ENCODE data around the gene RUFY4. TPM values are rescaled to one million over a fixed set of nuclear protein-coding genes. Genes with fewer than 3 reads are reported as not detected.
"Not testable (repeated sequence)": the region's sequence is repeated elsewhere in the genome, so short reads cannot be mapped to it uniquely, and the experiment has no call there.

The RUFY4 gene
- total RNA-seq: not detected in 2 replicates

- DNase-seq (ENCODE audit: low read depth, low spot score): not testable (repeated sequence)
Measured at GRCh38 chr2:218068721-218069334, at the start of gene RUFY4. Gene RUFY4, plus strand, starts transcription at chr2:218069253. Its CDS starts 1,353 bp downstream, at chr2:218070606.

DNA sequence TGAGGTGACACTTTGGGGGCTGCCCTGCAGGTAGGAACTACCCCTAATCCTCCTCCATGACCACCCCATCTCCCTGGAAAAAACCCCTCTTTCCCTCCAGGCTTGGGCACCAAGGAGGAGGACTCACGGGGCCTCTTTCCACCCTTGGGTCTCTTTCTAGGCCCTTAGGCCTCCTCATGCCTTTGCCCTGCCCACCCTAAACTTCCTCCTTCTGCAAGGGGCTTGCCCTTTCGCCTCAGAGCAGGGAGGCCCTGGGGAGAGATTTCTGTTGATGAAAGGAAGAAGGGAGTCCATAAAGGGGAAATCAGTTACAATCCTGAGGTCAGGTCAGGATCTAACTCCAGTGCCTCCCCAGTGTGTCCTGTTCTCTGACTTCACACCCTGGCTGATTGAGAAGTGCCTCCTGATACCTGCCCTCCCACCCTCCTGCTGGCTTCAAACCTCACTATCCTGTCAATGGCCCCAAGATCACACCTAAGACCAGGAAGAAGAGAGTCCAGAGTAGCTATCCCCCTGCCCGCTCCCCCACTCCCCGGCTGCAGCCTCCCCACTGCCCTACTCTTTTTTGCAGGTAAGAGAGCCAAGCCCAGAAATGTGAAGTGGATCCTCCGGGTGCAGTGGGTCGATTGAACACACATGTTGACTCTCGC lies 49.5 kb upstream of the RUFY4 start:
- DNase-seq (ENCODE audit: low read depth, low spot score): no peak

DNA sequence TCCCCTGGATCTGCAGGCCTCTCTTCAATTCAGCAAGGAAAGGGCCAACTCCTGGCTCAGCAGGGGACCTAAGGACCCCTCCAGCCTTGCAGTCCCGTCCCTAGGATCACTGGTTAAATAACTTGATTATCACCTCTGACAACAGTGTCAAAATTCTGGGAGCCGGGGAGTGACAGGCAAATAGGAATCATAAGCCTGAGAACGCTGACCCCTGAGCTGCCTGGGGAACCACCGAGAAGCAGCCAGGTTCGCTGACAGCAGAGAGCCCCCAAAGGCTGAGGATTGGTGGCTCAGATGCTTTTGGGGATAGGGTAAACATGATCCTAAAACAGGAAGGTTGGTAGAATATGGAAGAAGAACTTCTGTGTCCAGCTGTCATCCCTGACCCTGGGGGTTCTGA lies 48.8 kb upstream of the RUFY4 start:
- no peak for DNase-seq (ENCODE audit: low read depth, low spot score)

DNA sequence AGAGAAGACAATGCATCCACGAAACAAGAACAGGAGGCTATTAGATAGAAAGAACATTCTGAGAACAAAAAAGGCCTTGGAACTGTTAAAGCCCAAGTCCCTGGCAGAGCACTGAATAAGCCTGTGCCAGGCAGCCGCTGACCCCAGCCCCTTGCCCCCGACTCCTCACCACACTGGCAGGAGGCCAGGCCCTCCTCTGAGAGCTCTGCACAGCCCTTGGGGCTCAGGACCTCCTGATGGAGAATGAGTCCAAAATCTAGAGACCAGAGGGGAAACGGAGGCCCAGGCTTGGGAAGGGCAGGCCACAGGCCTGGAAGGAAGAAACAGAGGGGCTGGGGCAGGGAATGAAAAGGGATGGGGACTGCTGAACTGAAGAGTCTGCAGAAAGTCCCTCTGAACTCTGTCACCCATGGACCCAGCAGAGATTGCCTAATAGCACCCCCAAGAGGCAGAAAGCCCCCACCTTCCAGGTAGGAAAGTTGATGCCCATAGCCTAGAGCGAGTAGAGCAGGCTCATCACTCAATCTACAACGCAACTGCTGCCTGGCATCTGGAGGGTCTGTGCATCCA lies 48.0 kb upstream of the RUFY4 start:
- DNase-seq (ENCODE audit: low read depth, low spot score): no peak

GRCh38 chr2:218021536-218022071 lies 47.4 kb upstream of the RUFY4 start:
- no peak for DNase-seq (ENCODE audit: low read depth, low spot score)

DNA sequence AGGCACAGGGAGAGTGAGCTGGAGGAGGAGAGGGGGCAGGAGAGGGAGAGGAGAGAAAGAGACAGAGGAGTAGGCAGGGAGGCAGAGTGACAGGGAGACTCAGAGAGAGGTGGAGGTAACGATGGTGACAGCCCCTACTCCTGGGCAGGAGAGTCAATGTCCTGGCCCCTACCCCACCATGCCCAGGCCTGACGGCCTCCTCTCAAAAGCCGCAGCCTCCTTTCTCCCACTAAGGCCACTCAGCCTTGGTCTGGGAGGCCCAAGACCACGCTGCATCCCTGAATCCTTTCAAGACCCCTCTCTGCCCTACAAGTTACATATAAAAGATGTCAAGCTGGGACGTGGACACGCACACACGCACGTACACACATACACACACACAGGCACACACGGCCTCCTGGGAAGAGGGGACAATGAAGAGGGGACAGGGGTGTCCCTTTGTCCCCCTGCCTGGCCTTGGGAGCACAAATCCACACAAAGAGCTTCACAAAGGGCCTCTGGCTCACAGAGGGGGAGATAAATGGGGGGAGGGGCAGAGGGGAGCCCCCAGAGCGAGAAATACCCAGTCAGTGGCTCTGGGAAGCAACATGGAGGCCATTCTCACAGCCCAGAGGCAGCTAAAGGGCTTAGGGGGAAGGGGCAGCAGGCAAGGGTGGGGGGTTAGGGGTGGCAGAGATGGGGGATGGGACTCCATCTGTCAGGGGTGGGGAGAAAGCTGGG lies 46.8 kb upstream of the RUFY4 start:
- DNase-seq (ENCODE audit: low read depth, low spot score): no peak

GRCh38 chr2:218022851-218023530 lies 46.1 kb upstream of the RUFY4 start:
- no peak for DNase-seq (ENCODE audit: low read depth, low spot score)

DNA sequence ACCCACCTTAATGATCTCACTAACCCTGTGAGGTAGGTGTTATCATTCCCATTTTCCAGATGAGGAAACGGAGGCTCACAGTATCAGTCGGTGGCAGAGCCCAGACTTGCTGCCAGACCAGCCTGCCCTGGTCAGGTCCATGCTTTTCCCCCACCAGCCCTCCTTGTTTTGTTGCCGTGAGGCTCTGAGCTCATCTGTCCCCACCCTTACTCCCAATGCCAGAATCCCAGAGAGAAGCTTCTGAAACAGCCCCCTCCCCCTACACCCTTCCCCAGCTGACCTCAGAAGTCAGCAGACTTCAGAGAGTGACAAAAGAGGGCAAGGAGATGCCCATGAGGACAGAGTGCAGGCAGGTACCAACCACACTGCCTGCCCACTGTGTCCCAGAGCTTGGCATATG lies 45.4 kb upstream of the RUFY4 start:
- DNase-seq (ENCODE audit: low read depth, low spot score): no peak

GRCh38 chr2:218024336-218024735 lies 44.7 kb upstream of the RUFY4 start:
- no peak for DNase-seq (ENCODE audit: low read depth, low spot score)

- no peak for DNase-seq (ENCODE audit: low read depth, low spot score)
Measured at GRCh38 chr2:218024871-218025270, 44.2 kb upstream of the RUFY4 start.

DNA sequence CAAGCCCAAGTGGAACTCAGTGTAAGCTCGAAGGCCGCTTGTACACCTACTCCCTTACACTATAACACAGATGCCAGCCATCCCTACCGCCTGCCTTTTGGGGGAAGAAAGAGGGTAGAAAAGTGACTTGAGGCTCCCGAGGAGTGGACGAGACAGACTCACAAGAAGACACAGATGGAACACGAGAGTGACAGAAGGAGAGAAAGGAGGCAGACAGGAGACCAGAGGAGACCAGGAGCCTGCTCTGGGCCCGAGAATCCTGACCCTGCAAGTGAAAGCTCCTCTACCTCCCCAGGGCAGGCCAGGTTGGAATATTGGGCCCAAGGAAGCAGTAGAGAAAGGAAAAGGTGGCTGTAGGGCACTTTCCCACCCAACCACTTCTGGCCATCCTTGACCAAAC lies 42.8 kb upstream of the RUFY4 start:
- DNase-seq (ENCODE audit: low read depth, low spot score): no peak

- no peak for DNase-seq (ENCODE audit: low read depth, low spot score)
Measured at GRCh38 chr2:218026676-218027425, 42.2 kb upstream of the RUFY4 start.

DNA sequence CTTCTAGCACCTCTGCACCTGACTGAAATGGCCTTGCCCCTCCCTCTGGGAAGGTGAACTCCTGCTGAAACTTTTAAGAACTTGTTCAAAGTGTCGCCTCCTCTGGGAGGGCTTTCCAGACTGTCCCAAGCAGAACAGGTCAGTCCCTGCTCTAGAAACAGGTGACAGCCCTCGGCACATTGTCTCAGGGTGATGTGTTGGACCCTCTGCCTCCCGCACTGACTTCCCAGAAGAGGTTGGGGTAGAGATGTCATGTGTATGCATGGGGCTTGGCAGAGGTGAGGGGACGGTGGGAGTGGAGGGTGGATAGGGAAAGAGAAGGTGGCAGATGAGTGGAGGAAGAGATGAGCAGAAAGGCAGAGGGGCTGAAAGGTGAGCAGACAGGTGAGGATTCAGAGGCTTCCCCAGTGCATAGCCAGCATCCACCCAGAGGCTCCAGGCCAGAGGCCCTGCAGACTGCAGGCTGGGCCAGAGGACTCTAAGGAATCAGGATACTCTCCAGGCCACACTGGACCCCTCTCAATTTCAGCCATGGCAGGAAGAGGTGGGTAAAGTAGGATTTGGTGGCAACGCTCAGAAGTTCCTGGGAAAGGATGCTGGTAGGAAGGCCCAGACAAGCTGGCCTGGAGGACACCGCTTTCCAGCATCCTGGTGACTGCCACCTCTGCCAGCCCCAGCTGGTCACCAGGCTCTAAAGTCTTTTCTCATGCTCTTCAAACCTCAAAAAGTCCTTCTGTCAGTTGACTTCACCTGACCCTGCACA lies 41.4 kb upstream of the RUFY4 start:
- DNase-seq (ENCODE audit: low read depth, low spot score): no peak

DNA sequence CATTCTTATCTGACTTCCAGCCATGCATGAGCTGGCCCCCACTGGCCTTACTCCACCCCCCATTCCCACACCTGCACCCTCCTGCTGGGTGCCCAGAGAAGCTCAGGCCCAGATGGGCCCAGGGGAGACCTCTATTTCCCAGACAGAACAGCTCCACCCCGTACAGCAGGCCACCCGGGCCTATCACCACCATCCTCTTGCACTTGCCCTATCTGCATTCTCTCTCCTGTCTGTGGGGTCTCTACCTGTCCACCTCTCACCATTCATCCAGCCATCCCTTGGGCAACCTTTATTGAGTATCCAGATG lies 40.9 kb upstream of the RUFY4 start:
- no peak for DNase-seq (ENCODE audit: low read depth, low spot score)

GRCh38 chr2:218028562-218029348 lies 40.3 kb upstream of the RUFY4 start:
- DNase-seq (ENCODE audit: low read depth, low spot score): no peak

- DNase-seq (ENCODE audit: low read depth, low spot score): no peak
Measured at GRCh38 chr2:218029366-218030360, 39.4 kb upstream of the RUFY4 start.

- DNase-seq (ENCODE audit: low read depth, low spot score): no peak
Measured at GRCh38 chr2:218030409-218031195, 38.5 kb upstream of the RUFY4 start.

Data from pulmonary artery endothelial cell (primary cell).